Dedifferentiated amniotic fluid mesenchymal stem cell (primary cell): ENCODE results near the gene LAG3.

ENCODE experiments used
- DNase-seq: peaks from one replicate; pipeline ENCODE4 v3.0.0-alpha.2; 2016; ENCODE audit errors: extremely low spot score

The LAG3 gene

DNA sequence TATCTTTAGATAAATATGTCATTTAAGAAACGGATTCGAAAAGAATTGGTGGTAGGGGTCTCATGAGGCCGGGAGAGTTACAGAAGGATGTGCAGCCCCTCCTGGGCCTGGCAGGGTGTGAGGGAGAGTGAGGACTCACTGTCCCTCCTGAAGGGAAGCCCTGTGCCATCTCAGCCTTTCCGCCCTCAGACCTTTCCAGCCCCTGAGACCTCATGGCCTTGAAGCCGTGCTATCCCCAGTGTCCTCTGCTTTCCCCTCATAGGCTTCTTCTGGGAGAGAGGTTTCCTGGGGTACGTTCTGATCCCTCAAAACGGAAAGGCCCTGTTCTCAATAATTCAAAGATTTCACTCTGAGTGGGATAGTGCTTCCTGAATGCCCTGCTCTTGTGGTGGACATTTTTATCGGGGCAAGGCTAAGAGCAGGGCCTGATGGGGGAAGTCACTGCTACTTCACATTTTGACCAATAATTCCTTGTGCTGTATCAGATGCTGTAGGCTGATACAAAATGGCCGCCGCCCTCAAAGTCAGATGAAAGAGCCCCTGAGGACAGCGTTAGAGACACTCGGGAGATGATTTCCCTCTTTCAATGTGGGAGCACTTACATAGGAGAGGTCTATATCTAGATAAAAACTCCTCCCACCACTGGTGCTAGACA lies 18.3 kb downstream of the LAG3 start:
- DNase-seq: no peak

DNA sequence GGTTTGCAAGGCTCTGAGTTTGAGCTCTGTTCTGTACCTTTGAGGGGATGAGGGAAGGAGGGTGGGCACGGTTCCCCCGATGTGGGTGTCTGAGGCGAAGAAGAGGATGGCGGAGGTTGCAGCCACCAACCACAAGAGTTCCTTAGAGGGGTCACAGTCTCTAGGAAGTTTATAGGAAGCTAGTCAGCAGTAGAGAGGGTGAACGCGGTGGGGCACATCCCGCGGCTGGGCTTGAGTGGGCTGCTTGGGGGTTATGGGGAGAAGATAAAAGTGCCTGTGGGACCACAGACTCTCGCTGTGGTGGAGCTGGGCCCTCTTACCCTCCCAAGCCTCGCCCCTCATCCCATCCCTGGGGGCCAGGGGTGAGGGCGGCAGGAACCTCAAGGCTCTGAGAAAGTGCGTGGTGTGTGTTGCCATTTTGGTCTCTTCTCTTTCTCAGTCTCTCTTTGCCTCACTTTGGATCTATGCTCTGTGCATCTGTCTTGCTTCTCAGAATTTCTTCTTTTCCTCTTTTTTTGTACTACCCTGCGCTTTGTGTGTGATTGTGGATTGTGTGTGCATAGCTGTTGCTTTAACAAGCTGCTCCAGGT lies 19.7 kb downstream of the LAG3 start:
- no peak for DNase-seq

DNA sequence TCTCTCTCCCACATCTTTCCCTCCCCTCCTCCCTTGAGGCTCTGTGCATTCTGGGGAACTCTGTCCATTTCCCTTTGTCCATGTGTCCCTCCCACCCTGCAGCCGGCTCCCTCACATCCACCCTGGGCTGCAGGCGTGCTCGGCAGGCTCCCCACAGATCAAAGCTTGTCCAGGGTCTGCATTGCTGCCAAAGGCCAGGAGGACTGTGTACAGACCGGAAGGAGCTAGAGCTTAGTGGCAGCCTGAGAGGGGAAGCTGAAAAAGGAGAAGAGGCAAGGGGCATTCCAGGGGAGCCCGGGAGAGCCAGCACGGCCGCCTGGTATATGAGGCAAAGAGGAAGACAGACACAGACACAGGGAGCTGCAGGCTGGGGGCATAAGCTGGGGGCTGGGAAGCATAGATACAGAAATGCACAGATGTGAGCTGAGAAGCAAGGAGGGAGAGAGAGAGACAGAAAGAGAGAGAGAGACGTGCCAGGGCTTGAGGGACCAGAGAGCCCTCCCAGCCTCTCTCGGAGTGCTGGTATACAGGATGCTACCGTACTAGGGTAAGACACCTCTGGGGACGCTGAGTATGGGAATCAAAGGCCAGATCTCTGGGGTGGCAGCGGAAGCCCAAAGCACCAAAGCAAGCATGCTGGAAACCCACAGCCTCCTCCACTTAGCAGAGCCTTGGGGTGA lies 20.3 kb downstream of the LAG3 start:
- DNase-seq: no peak

DNA sequence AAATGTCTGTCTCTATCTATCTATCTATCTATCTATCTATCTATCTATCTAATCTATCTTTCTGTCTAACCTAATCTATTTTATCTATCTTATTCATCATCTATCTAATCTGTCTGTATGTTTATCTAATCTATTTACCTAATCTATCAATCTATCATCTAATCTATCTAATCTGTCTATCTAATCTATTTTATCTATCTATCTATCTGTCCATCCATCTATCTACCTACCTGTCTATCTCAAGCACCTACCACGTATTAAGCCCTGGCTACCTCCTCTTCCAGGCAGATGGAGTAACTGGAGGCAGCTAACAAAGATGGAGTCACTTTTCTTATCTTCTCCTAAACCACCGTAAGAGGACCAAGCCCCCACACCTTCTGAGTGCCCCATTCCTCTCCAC lies 22.8 kb downstream of the LAG3 start:
- no peak for DNase-seq

DNA sequence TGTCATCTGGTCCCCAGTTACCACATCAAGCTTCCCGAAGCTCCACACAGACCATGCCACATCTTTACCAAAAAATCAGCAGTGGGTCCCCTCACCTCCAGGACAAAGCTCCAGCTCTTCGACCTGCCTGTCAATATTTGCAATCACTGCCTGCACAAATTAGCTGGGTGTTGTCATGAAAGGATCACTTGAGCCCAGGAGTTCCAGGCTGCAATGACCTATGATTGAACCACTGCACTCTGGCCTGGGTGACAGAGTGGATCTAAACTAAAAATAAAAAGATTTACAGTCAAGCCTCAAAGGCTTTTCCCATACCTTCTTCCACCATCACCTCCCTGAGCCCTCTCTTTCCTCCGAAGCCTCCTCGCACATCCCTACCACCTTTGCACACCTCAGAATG lies 24.3 kb downstream of the LAG3 start:
- DNase-seq: no peak

DNA sequence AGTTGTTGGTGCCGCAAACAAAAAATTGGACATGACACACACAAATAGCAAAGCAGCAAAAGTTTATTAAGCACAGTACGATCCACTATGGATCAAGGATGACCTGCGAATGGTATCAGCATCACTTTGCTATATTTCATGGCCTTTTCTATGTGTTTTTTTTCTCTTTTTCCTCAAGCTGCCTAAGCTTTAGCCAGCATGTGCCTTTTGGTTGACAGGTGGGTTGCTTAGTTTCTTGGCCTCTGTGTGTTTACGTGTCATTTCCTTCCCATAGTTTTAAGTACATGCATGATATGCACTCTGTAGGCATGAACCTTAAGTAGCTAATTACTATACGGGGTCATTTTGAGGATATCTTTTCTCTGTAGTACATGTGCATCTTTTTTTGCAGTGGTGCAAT lies 26.8 kb downstream of the LAG3 start:
- DNase-seq: no peak

DNA sequence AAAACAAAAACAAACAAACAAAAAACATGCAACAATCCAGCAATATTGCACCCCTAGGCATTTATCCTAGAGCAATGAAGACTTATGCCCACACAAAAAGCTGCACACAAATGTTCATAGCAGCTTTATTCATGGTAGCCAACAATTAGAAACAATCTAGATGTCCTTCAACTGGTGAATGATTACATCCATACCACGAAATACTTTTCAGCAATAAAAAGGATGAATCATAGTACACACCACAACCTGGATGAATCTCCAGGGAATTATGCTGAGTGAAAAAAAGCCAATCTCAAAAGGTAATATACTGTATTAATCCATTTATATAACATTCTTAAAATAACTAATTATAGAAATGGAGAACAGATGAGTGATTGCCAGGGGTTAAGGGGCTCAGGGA lies 34.9 kb downstream of the LAG3 start:
- DNase-seq: no peak

DNA sequence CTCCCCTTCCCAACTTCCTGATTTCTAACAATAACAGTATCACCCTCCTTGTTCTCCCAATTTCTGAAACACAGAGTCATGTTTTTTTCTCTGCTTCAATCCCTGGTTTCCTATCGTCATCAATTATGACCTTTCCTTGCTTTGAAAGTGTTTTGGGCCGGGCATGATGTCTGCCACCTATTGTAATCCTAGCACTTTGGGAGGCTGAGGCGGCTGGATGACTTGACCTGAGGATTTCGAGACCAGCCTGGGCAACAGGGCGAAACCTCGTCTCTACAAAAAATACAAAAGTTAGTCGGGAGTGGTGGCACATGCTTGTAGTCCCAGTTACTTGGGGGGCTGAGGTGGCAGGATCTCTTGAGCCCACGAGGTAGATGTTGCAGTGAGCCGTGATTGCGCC lies 36.7 kb downstream of the LAG3 start:
- DNase-seq: no peak

DNA sequence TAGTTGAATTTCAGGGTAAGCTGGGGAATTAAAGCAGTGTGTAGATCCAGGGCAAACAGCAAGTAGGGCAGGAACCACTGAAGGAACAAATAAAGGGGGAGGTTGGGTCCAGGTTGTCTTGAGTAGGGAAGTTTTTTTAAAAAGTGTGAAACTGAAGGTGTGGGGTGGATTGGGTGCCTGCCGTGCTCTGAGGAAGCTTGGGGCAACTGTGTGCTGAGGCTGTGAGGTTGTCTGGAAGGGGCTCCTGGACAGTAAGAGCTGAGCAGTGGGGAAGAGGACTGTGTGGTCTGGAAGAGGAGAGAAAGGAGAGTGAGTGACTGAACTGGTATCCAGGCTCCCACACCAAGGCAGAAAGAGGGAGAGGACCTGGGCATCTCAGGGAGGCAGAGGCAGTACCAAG lies 38.4 kb downstream of the LAG3 start:
- no peak for DNase-seq

DNA sequence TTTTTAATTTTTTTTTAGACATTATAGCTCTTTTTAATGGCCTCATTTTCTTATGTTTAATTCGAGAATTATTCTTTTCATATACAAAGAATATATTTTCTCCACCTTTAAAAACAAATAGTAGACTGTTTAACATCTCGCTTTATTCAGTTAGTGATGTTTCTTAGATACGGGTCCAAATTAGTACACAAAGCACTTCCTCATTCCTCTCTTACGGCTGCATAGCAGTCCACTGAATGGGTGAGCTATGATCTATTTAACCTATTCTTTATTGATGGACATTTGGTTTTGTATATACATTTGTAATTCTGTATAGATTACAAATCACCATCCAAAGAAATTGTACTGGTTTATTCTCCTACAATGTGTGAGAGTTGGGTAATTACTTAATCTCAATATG lies 41.0 kb downstream of the LAG3 start:
- no peak for DNase-seq

DNA sequence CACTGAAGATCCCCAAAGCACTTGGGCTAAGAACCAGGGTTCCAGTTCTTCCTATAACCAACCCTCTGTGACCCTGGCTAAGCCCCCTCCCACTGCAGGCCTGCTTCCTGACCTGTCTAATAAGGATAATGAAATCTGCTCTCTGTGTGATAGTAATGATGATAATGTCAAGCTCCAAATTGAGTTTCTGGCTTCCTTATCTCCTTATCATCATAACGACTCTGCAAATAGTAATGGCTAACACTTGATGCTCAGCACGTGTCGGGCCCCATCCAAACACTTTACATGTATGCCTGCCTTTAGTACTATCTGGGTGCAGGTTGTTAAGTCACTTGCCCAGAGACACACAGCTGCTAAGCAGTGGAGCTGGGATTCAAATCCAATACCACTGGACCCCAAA lies 44.3 kb downstream of the LAG3 start:
- no peak for DNase-seq

DNA sequence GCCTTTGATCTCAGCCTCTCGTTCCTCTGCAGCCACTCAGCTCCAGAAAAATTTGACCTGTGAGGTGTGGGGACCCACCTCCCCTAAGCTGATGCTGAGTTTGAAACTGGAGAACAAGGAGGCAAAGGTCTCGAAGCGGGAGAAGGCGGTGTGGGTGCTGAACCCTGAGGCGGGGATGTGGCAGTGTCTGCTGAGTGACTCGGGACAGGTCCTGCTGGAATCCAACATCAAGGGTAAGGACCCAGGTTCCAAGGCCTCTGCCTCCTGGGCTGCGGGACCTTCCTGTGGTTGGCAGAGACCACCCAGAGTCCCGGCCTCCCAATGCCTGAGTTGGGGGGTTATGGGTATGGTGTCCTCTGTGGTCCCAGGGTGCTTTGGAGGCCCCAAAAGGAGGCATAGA lies 44.8 kb downstream of the LAG3 start:
- no peak for DNase-seq

DNA sequence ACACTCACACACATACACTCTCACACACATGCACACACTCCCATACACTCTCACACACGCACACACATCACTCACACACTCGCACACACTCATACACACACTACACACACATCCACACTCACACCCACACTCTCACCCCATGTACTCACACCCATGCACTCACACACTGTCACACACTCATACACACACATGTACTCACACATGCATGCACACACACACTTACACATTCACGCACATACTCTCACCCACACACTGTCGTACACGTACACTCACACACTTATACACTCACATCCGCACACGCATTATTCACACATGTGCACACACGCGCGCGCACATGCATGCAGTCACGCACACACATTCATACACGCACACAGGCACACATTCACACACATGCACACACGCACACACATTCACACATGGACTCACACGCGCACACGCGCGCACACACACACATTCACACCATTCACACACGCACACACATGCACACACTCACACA lies 45.4 kb downstream of the LAG3 start:
- no peak for DNase-seq

DNA sequence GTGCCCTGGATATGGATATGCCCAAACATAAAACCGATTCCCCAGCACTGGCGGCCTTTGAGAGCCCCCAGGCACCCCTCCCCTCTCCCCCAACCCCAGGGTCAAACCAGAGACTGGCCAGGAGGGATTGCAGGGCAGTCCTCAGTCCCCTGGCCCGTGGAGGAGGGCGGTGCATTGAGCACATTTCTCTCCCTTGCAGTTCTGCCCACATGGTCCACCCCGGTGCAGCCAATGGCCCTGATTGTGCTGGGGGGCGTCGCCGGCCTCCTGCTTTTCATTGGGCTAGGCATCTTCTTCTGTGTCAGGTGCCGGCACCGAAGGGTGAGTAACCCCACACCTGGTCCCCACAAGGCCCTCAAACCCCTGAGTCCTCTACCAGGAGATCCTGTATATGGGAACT lies 45.9 kb downstream of the LAG3 start:
- no peak for DNase-seq

DNA sequence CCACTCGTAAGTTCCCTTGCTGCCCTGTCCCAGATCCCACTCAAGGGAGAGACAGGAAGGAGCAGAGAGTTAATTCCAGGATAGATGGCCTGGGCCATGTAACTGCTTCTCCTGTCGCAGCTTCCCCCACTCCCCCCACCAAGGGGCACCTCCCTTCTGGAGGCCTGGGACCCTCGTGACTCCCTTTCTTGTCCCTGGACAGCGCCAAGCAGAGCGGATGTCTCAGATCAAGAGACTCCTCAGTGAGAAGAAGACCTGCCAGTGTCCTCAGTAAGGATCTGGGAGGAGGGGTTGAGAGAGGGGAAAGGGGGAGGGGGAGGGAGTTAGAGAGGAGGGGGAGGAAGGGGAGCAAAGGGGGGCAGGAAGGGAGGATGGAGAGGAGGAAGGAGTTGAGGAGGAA lies 46.3 kb downstream of the LAG3 start:
- no peak for DNase-seq

DNA sequence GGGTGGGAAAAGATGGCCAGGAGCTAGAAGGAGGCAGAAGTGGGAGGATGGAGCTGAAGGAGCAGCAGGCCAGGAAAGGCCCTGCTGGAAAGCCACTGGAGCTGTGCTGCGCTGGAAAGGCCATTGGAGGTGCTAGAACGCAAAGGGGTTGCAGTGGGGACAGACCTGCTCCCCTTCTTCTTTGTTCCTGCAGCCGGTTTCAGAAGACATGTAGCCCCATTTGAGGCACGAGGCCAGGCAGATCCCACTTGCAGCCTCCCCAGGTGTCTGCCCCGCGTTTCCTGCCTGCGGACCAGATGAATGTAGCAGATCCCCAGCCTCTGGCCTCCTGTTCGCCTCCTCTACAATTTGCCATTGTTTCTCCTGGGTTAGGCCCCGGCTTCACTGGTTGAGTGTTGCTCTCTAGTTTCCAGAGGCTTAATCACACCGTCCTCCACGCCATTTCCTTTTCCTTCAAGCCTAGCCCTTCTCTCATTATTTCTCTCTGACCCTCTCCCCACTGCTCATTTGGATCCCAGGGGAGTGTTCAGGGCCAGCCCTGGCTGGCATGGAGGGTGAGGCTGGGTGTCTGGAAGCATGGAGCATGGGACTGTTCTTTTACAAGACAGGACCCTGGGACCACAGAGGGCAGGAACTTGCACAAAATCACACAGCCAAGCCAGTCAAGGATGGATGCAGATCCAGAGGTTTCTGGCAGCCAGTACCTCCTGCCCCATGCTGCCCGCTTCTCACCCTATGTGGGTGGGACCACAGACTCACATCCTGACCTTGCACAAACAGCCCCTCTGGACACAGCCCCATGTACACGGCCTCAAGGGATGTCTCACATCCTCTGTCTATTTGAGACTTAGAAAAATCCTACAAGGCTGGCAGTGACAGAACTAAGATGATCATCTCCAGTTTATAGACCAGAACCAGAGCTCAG lies 47.0 kb downstream of the LAG3 start:
- DNase-seq: no peak

DNA sequence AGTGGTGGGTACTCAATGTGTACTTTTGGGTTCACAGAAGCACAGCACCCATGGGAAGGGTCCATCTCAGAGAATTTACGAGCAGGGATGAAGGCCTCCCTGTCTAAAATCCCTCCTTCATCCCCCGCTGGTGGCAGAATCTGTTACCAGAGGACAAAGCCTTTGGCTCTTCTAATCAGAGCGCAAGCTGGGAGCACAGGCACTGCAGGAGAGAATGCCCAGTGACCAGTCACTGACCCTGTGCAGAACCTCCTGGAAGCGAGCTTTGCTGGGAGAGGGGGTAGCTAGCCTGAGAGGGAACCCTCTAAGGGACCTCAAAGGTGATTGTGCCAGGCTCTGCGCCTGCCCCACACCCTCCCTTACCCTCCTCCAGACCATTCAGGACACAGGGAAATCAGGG lies 47.8 kb downstream of the LAG3 start:
- no peak for DNase-seq

DNA sequence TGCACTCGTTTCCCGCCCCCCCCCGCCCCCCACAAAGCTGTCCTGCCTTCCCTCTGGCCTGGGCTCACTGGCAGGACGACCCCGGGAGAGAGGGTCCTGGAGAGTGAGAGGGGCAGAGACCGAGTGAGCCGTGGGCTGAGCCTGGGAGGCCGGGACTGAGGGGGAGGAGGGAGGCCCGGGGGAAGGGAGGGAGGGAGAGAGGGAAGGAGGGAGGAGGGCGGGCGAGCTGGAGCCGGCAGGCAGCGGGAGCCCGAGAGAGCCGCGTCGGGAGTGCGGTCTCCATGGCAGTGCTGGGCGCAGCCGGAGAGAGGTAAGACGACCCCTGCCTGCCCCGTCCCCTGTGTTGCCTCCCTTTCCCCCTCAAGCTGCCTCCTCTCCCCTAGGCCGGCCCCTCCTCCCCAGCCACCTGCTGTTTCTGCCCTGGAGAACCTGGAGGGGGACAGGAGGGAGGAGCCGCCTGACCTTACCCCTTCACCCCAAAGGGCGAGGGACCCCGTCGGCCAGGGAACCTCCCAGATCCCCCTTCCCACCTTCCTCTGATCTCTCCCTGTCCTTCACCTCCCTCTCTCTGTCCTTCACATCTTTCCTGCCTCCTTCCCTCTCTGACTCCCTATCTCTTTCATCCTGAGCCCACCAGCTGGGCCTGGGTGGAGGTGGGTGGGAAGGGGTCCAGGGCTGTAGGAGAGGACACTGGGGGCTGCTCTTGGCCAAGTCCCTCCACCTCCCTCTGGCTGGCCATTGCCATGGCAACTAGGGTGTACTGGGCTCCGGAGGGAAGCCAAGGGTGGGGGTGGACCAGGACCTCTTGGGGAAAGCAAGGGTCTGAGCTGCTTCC lies 49.5 kb downstream of the LAG3 start, which contains the start of gene GPR162:
GPR162 (plus strand) TSS at position 231 of the 835 bp plus-strand sequence. CDS start 2,078 bp downstream, outside the sequence.
- peak; percentile 27 for DNase-seq

DNA sequence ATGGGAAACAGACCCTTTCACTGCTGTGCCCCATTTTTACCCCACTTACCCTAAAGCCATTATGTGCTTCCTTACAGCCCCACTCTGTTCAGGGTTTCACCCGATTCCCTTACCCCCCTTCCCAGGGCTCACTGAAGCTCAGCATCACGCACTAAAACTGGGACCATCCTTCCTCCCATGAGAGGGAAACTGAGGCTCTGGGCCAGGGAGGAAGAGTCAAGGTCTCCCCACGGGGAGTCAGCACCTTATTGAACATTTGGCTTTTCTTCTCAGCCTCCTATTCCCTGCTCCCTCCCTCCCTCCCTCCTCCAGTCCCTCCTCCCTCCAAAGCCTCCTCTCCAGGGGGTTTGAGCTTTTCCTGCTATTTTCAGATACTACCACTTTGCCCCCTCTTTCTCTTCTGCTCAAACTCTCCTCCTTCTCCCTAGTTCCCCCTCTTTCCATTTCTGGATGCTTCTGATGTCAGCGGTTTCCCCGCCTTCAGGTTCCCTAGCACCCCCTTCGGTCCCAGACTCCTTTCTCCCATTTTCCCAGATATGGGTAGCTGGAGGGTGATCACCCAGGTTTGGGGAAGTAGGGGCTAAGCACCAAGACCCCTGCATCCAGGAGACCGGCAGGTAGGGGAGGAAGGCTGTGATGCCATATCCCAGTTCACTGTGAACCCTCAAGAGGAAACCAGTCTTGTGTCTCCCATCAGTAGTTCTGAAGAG lies 50.3 kb downstream of the LAG3 start:
- DNase-seq: no peak
